PFSK-1 (cell line): Measurements from ENCODE around the gene NSMCE4A.
A peak's percentile ranks its signal among the peaks of the same experiment; 100 is the strongest.

Experiments used
- FOXP2 ChIP-seq: optimal IDR thresholded peaks from 2 replicates; pipeline ENCODE3; 2011; ENCODE audit warnings: borderline replicate concordance, control low read depth, inconsistent platforms; ENCODE audit not compliant: insufficient read depth; ENCODE audit errors: extremely low read length, extremely low read depth
- POLR2AphosphoS5 ChIP-seq: IDR thresholded peaks from 2 replicates; pipeline ENCODE4 v1.6.1; 2012; ENCODE audit warnings: low read depth, mild to moderate bottlenecking, control low read depth, low read length, moderate library complexity
- SIN3A ChIP-seq: IDR thresholded peaks from 2 replicates; pipeline ENCODE4 v1.6.1; 2012; ENCODE audit warnings: mild to moderate bottlenecking, low read length, moderate library complexity, borderline replicate concordance; ENCODE audit not compliant: insufficient read depth
- TAF1 ChIP-seq: IDR thresholded peaks from 2 replicates; pipeline ENCODE4 v1.6.1; 2012; ENCODE audit warnings: low read length, control low read depth, borderline replicate concordance; ENCODE audit not compliant: insufficient read depth
- TF ChIP-seq, protein P1 (sequence below), 2 experiments: IDR thresholded peaks; 2 replicates each; pipeline versions ENCODE4 v1.6.1 to v1.8.0; 2011 to 2012; ENCODE audit warnings: low read depth in 2 of 2, low read length in 2 of 2, control low read depth in 1 of 2, inconsistent platforms in 1 of 2, mild to moderate bottlenecking in 1 of 2, moderate library complexity in 1 of 2; ENCODE audit not compliant: insufficient read depth in 1 of 2

The NSMCE4A gene

GRCh38 chr10:121935702-121936101, 39.3 kb downstream of the NSMCE4A start:
- TF ChIP-seq POLR2AphosphoS5 (no peak), FOXP2 (no peak), TAF1 (no peak), SIN3A (no peak)
- TF ChIP-seq, protein P1, sequence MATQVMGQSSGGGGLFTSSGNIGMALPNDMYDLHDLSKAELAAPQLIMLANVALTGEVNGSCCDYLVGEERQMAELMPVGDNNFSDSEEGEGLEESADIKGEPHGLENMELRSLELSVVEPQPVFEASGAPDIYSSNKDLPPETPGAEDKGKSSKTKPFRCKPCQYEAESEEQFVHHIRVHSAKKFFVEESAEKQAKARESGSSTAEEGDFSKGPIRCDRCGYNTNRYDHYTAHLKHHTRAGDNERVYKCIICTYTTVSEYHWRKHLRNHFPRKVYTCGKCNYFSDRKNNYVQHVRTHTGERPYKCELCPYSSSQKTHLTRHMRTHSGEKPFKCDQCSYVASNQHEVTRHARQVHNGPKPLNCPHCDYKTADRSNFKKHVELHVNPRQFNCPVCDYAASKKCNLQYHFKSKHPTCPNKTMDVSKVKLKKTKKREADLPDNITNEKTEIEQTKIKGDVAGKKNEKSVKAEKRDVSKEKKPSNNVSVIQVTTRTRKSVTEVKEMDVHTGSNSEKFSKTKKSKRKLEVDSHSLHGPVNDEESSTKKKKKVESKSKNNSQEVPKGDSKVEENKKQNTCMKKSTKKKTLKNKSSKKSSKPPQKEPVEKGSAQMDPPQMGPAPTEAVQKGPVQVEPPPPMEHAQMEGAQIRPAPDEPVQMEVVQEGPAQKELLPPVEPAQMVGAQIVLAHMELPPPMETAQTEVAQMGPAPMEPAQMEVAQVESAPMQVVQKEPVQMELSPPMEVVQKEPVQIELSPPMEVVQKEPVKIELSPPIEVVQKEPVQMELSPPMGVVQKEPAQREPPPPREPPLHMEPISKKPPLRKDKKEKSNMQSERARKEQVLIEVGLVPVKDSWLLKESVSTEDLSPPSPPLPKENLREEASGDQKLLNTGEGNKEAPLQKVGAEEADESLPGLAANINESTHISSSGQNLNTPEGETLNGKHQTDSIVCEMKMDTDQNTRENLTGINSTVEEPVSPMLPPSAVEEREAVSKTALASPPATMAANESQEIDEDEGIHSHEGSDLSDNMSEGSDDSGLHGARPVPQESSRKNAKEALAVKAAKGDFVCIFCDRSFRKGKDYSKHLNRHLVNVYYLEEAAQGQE (IDR thresholded peaks at IDR 0.05; ENCODE audit: insufficient read depth in 1 of 2, low read depth in 2 of 2, low read length in 2 of 2) = no peak

DNA sequence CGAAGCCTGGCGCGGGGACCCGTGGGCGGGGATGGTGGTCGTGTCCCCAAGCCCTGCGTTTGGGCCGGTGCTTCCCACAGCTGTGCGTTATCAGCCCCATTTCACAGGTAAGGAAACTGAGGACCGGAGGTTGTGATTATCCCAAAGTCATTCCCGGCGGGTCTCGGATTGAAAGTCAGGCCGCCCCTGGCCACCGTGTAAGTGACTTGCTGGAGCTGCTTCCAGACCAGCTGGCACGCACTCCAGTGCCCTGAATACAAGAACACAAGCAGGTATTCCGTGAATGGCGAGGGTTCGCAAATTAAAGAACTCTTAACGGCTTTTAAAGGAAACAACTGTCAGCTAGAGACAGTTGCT, 46.5 kb downstream of the NSMCE4A start:
- TF ChIP-seq POLR2AphosphoS5 = no peak
- no peak for TF ChIP-seq SIN3A
- TF ChIP-seq, protein P1 (IDR thresholded peaks at IDR 0.05; ENCODE audit: insufficient read depth in 1 of 2, low read depth in 2 of 2, low read length in 2 of 2) = no peak

DNA sequence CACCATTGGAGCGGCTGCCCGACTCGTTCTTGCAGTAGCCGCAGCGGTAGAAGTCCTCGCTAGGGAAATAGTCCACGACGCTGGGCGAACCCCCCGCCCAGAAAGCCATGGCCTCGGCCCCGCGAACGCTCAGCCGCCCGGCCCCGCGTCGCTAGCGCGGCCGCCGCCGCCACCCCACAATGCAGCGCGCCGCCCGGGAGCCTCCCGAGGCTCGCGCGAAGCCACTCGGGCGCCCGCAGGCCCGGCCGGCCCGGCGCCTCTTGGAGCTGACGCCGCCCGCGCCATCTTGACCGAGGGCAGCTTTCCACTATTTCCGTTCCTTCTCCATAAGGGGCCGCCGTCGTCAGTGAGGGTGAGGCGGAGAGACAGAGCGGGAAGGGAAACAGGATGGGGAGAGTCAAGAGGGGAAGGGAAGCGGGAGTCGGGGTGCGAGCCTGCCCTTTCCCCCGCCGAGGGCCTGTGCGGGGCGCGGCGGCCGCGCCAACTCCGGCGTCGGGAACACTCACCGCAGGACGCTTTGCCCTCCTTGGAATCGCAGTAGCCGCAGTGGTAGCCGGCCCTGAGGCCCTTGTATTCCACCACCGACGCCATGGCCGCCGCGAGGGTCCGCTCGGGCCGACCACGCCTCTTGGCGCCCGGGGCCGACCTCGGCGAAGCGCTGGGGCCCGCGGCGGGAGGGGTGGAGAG, 47.0 kb downstream of the NSMCE4A start, which contains the start of gene ATE1:
Gene ATE1, minus strand, starts transcription at position 191 of the 687 bp plus-strand sequence. Its CDS starts 82 bp downstream, at position 109.
- TF ChIP-seq TAF1 = peak; percentile 93
- peak; percentile 16 for TF ChIP-seq FOXP2
- TF ChIP-seq SIN3A = 0 out of 2 replicates have a peak, but pooled peaks have one; percentile 34
- peak; percentile 67 for TF ChIP-seq POLR2AphosphoS5
- TF ChIP-seq, protein P1 (IDR thresholded peaks at IDR 0.05; ENCODE audit: insufficient read depth in 1 of 2, low read depth in 2 of 2, low read length in 2 of 2) = peak in 1 of 2 experiments; percentile 7; a peak in 1 of 4 replicates

- no peak for TF ChIP-seq POLR2AphosphoS5
- no peak for TF ChIP-seq TAF1
These were observed 47.6 kb downstream of the NSMCE4A start for GRCh38 chr10:121927318-121927840.

- TF ChIP-seq, protein P1 (IDR thresholded peaks at IDR 0.05; ENCODE audit: insufficient read depth in 1 of 2, low read depth in 2 of 2, low read length in 2 of 2) = no peak
- TF ChIP-seq FOXP2 (no peak), POLR2AphosphoS5 (no peak), TAF1 (no peak), SIN3A (no peak)
These were observed 48.2 kb downstream of the NSMCE4A start for GRCh38 chr10:121926671-121927317.
